Breast epithelium (tissue), 4 donors: Measurements from ENCODE around the gene PCNA. TPM values are rescaled to one million over a fixed set of nuclear protein-coding genes. Genes with fewer than 3 reads are reported as not detected.

ENCODE experiments used
- DNase-seq, 2 donors: peaks; one replicate each; pipeline ENCODE4 v3.0.0-alpha.2; 2019; ENCODE audit warnings: low spot score in 2 of 2
- H3K27ac ChIP-seq, 2 donors: fragments of 200-600 bp; sonication (generic) in 1 of 2; one replicate each; pipeline ENCODE4 v1.5.1; 2016 to 2019; ENCODE audit warnings: mild to moderate bottlenecking in 1 of 2
- H3K27me3 ChIP-seq, 2 donors: fragments of 200-600 bp; sonication (generic) in 1 of 2; one replicate each; pipeline versions ENCODE4 v1.5.1 to v1.6.0; 2017 to 2019; ENCODE audit warnings: control low read depth in 1 of 2, mild to moderate bottlenecking in 1 of 2
- H3K36me3 ChIP-seq: fragments of 200-600 bp; one replicate; pipeline ENCODE4 v1.5.1; 2019
- H3K4me1 ChIP-seq, 2 donors: fragments of 200-600 bp; sonication (generic); one replicate each; pipeline ENCODE4 v1.5.1; 2016 to 2019; ENCODE audit warnings: control low read depth in 1 of 2
- H3K4me3 ChIP-seq, 3 donors: fragments of 200-600 bp; sonication (generic); 1 replicate in 2 of 3; 2 replicates in 1 of 3; pipeline ENCODE4 v1.5.1; 2016 to 2019; ENCODE audit warnings: mild to moderate bottlenecking in 3 of 3, moderate library complexity in 2 of 3
- H3K9me3 ChIP-seq, 2 donors: fragments of 200-600 bp; sonication (generic) in 1 of 2; one replicate each; pipeline ENCODE4 v1.5.1; 2016 to 2019; ENCODE audit warnings: control low read depth in 1 of 2
- CTCF ChIP-seq, 3 donors: fragments of 450-650 bp; IDR thresholded peaks; one replicate each; pipeline ENCODE4 v1.5.1; 2016 to 2017; ENCODE audit warnings: antibody characterized with exemption in 3 of 3, mild to moderate bottlenecking in 3 of 3, moderate library complexity in 3 of 3
- POLR2A ChIP-seq: fragments of 450-650 bp; IDR thresholded peaks from one replicate; pipeline ENCODE4 v1.6.1; 2016; ENCODE audit warnings: antibody characterized with exemption, mild to moderate bottlenecking, moderate library complexity
- POLR2AphosphoS5 ChIP-seq, 3 donors: sonication (generic); formaldehyde crosslinking; IDR thresholded peaks; one replicate each; pipeline ENCODE4 v1.6.1; 2017; ENCODE audit warnings: antibody characterized with exemption in 3 of 3
- intact Hi-C: fragments of 100-400 bp; cut with DNase I; formaldehyde crosslinking; loops from one replicate; pipeline ENCODE4 v1.15.1; 2023; ENCODE audit warnings: low total_unique reads
- total RNA-seq, 3 donors: library from RNA; depleted of rRNA; stranded (reverse); fragments of >200 nt; gene quantifications; one replicate each; pipeline ENCODE4 v1.1.0, GENCODE V29; 2016

The PCNA gene
- total RNA-seq, 3 donors from 2014 or later, result 32.3 to 62.9 (median 55.4) TPM

DNA sequence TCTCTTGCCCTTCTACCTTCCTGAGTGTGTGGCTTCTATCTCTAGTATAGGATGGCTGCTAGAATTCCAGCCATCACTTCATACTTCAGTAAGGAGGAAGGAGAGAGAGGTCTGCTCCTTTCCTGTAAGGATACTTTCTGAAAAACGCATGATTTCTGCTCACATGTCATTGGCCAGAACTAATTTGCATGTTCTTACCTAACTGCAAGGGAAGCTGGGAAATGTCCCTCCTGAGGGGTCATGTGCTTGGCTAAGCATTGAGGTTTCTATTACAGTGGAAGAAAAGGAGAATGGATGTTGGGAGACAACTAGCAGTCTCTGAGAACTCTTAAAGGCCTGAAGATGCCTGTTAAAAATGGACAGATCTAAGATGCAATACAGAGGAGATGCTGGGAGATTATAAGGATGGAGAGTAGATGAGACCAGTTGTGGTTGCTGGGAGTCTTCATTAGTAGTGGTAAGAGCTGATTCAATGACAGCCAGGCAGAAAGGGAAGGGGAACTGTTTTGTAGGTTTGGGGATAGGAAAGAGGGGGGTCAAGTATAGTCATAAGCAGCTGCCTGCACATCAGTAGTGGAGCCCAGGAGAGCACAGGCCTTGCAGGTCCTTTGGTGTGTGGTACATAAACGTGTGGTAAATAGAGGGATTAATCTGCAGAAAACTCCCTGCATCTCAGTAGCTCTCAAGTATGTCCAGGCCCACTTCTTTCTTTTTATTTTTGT is 27.3 kb upstream of the PCNA start:
- H3K9me3 ChIP-seq, result no peaks in the 10 kb centered on the region
- no peaks in the 10 kb centered on the region for H3K36me3 ChIP-seq
- TF ChIP-seq POLR2A, result no peak
- no peak for TF ChIP-seq POLR2AphosphoS5 (IDR thresholded peaks at IDR 0.05)
- TF ChIP-seq CTCF (IDR thresholded peaks at IDR 0.05), result no peak
- no peak overlapping the region for H3K27ac ChIP-seq
- H3K4me1 ChIP-seq, result no peaks in the 10 kb centered on the region
- no peaks in the 10 kb centered on the region for H3K27me3 ChIP-seq
- intact Hi-C loops, result no loop called here
- no peak overlapping the region for H3K4me3 ChIP-seq
- DNase-seq, result no peak

DNA sequence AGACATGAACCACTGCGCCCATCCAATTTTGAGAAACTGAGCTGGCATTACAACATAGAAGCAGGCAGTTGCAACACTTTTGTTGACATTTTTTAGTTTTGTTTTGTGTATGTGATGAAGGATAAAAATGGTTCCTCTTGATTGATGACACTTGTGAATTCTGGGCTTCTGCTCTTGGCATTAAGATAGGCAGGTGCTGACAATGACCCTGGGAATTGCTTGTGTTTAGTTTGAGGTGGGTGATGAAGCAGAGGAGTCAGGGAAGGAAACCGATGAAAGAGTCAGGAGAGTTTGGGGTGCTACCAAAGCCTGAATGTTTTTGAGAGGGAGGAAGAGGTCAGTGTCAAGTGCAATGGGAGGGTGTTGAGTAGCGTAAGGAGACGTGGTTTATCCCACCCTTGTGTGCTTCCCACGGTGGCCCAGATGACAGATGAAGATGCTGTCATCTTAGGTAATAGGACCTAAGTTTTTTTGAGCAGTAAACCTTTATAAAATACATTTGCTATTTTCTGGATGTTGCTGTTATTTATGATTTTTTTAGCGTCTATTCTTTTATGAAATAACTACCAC is 26.4 kb upstream of the PCNA start:
- no peaks in the 10 kb centered on the region for H3K9me3 ChIP-seq
- intact Hi-C loops, result no loop called here
- H3K4me3 ChIP-seq, result no peak overlapping the region
- H3K27ac ChIP-seq, result no peak overlapping the region
- no peak for DNase-seq
- TF ChIP-seq POLR2A, result no peak
- no peak for TF ChIP-seq POLR2AphosphoS5 (IDR thresholded peaks at IDR 0.05)
- no peak for TF ChIP-seq CTCF (IDR thresholded peaks at IDR 0.05)
- no peaks in the 10 kb centered on the region for H3K4me1 ChIP-seq
- no peaks in the 10 kb centered on the region for H3K27me3 ChIP-seq
- no peaks in the 10 kb centered on the region for H3K36me3 ChIP-seq

GRCh38 chr20:5145365-5146098 is 25.8 kb upstream of the PCNA start:
- no peak overlapping the region for H3K27ac ChIP-seq
- no peaks in the 10 kb centered on the region for H3K4me1 ChIP-seq
- DNase-seq, result no peak
- intact Hi-C loops, result no loop called here
- no peaks in the 10 kb centered on the region for H3K36me3 ChIP-seq
- TF ChIP-seq POLR2AphosphoS5 (IDR thresholded peaks at IDR 0.05), result no peak
- no peak for TF ChIP-seq POLR2A
- no peak for TF ChIP-seq CTCF (IDR thresholded peaks at IDR 0.05)
- H3K9me3 ChIP-seq, result no peaks in the 10 kb centered on the region
- no peak overlapping the region for H3K4me3 ChIP-seq
- H3K27me3 ChIP-seq, result no peaks in the 10 kb centered on the region

GRCh38 chr20:5143851-5144250 is 24.1 kb upstream of the PCNA start:
- Histone ChIP-seq H3K4me3 (no peak overlapping the region), H3K27ac (no peak overlapping the region), H3K4me1 (no peaks in the 10 kb centered on the region), H3K27me3 (no peaks in the 10 kb centered on the region), H3K9me3 (no peaks in the 10 kb centered on the region), H3K36me3 (no peaks in the 10 kb centered on the region)
- intact Hi-C loops, result no loop called here
- DNase-seq, result no peak
- TF ChIP-seq CTCF (IDR thresholded peaks at IDR 0.05), result no peak

GRCh38 chr20:5141615-5142014 is 21.9 kb upstream of the PCNA start:
- intact Hi-C loops, result no loop called here
- Histone ChIP-seq H3K4me3 (no peak overlapping the region), H3K27ac (no peak overlapping the region), H3K36me3 (no peaks in the 10 kb centered on the region), H3K27me3 (no peaks in the 10 kb centered on the region), H3K9me3 (no peaks in the 10 kb centered on the region), H3K4me1 (no peaks in the 10 kb centered on the region)
- no peak for TF ChIP-seq CTCF (IDR thresholded peaks at IDR 0.05)
- TF ChIP-seq POLR2AphosphoS5 (IDR thresholded peaks at IDR 0.05), result no peak
- no peak for TF ChIP-seq POLR2A
- no peak for DNase-seq
